ENCODE measurements around the gene TBC1D14. TPM values are rescaled to one million over a fixed set of nuclear protein-coding genes. Genes with fewer than 3 reads are reported as not detected.

TBC1D14 gene
- polyA plus RNA-seq, 3 donors, result 36.3 to 44.7 (median 39.3) TPM

DNA sequence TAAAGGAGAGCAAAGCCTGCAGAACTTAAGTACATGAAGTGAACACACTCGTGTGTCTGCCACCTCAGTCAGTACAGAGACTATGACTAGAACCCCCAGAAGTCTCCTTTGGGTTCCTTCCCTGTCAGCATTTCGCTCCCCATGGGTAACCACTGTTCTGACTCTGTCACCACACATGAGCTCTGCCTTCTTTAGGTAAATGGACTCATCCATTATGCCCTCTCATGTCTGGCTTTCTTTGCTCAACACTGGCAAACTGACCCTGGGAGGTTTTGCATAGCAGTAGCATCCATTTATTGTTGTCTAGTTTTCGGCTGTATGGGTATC, 38.5 kb downstream of the TBC1D14 start:
- Mint-ChIP-seq H3K27me3 (ENCODE audit: low read depth in 3 of 3) (peaks cover 0 to 7% (median 0%) of the 10 kb centered on the region in 3 donors), H3K9me3 (peaks cover 0 to 2% (median 0%) of the 10 kb centered on the region in 7 donors), H3K4me1 (peaks cover 49% of the 10 kb centered on the region), H3K27ac (peak overlapping the region in 1 of 7 donors; percentile 63), H3K36me3 (peaks cover 25 to 44% of the 10 kb centered on the region in 2 donors), H3K4me3 (no peak overlapping the region)
- Histone ChIP-seq H3K27ac (ENCODE audit: low read depth in 1 of 2, low read length in 2 of 2) (no peak overlapping the region), H3K9ac (ENCODE audit: insufficient read depth, low read length, poor library complexity, severe bottlenecking) (no peak overlapping the region), H3K4me1 (ENCODE audit: control insufficient read depth in 1 of 2, insufficient read depth in 2 of 2, low read length in 2 of 2) (peaks cover 19 to 23% of the 10 kb centered on the region in 2 donors), H3K36me3 (replicated peaks in 1 of 2; ENCODE audit: control insufficient read depth in 1 of 2, insufficient read depth in 2 of 2, low read length in 2 of 2) (peaks cover 3 to 10% of the 10 kb centered on the region in 2 donors), H3K9me3 (replicated peaks in 1 of 2; ENCODE audit: control insufficient read depth in 1 of 2, insufficient read depth in 1 of 2, low read length in 2 of 2) (no peaks in the 10 kb centered on the region), H2AFZ (ENCODE audit: insufficient read depth, low read depth, low read length, poor library complexity, severe bottlenecking) (no peak overlapping the region), H3K27me3 (ENCODE audit: control insufficient read depth in 2 of 2, insufficient read depth in 2 of 2, low read length in 2 of 2) (no peaks in the 10 kb centered on the region), H3K4me3 (replicated peaks in 1 of 3; ENCODE audit: low read depth in 2 of 3, low read length in 3 of 3) (no peak overlapping the region), H4K20me1 (ENCODE audit: insufficient read depth, low read length) (peaks cover 56% of the 10 kb centered on the region), H3K79me2 (ENCODE audit: insufficient read depth, low read length) (peaks cover 100% of the 10 kb centered on the region), H3K4me2 (replicated peaks; ENCODE audit: extremely low read depth, low read length, poor library complexity, severe bottlenecking) (no peak overlapping the region)
- WGBS (ENCODE audit: insufficient coverage), result 90% methylated on average over 3 of the region's 3 CpGs
- intact Hi-C loops (cut with micrococcal nuclease), result no loop called here
- DNase-seq, result no peak
- TF ChIP-seq, protein P1, sequence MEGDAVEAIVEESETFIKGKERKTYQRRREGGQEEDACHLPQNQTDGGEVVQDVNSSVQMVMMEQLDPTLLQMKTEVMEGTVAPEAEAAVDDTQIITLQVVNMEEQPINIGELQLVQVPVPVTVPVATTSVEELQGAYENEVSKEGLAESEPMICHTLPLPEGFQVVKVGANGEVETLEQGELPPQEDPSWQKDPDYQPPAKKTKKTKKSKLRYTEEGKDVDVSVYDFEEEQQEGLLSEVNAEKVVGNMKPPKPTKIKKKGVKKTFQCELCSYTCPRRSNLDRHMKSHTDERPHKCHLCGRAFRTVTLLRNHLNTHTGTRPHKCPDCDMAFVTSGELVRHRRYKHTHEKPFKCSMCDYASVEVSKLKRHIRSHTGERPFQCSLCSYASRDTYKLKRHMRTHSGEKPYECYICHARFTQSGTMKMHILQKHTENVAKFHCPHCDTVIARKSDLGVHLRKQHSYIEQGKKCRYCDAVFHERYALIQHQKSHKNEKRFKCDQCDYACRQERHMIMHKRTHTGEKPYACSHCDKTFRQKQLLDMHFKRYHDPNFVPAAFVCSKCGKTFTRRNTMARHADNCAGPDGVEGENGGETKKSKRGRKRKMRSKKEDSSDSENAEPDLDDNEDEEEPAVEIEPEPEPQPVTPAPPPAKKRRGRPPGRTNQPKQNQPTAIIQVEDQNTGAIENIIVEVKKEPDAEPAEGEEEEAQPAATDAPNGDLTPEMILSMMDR (IDR thresholded peaks at IDR 0.05), result no peak

DNA sequence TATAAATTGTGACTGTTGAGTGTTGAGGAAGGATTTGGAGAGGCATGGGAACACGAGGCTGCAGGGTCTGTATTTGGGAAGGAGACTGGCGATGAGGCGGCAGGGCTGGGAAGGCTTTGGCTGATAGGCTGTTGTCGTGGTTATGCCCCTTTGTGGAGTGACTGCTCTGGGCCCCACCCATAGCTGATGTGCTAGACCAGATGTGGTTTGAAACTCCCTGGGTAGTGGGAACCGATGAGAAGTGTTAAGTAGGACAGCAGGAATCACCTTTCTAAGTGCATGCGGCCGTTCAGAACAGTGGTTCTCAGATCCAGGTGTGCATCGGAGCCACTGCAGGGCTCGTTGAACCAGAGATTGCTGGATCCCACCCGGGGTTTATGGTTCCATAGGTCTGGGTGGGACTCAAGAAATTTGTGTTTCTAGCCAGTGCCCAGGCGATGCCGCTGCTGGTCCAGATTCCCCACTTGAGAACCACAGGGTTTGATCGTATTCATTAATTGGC, 42.3 kb downstream of the TBC1D14 start:
- H3K4me3 ChIP-seq (replicated peaks in 1 of 3; ENCODE audit: low read depth in 2 of 3, low read length in 3 of 3), result no peak overlapping the region
- H3K27ac ChIP-seq (ENCODE audit: low read depth in 1 of 2, low read length in 2 of 2), result no peak overlapping the region
- Mint-ChIP-seq H3K4me1 (peaks cover 46% of the 10 kb centered on the region), H3K4me3 (no peak overlapping the region), H3K9me3 (peaks cover 0 to 2% (median 0%) of the 10 kb centered on the region in 7 donors), H3K27ac (peak overlapping the region in 4 of 7 donors; percentile 4 to 85 (median 56)), H3K27me3 (ENCODE audit: low read depth in 3 of 3) (peaks cover 0 to 3% (median 0%) of the 10 kb centered on the region in 3 donors), H3K36me3 (peaks cover 21 to 36% of the 10 kb centered on the region in 2 donors)
- H3K27me3 ChIP-seq (ENCODE audit: control insufficient read depth in 2 of 2, insufficient read depth in 2 of 2, low read length in 2 of 2), result no peaks in the 10 kb centered on the region
- WGBS (ENCODE audit: insufficient coverage), result 80% methylated on average over 13 of the region's 13 CpGs
- H3K4me2 ChIP-seq (replicated peaks; ENCODE audit: extremely low read depth, low read length, poor library complexity, severe bottlenecking), result no peak overlapping the region
- DNase-seq, result no peak
- H3K79me2 ChIP-seq (ENCODE audit: insufficient read depth, low read length), result peaks cover 98% of the 10 kb centered on the region
- peaks cover 5 to 11% of the 10 kb centered on the region in 2 donors for H3K36me3 ChIP-seq (replicated peaks in 1 of 2; ENCODE audit: control insufficient read depth in 1 of 2, insufficient read depth in 2 of 2, low read length in 2 of 2)
- H3K4me1 ChIP-seq (ENCODE audit: control insufficient read depth in 1 of 2, insufficient read depth in 2 of 2, low read length in 2 of 2), result peaks cover 0 to 3% of the 10 kb centered on the region in 2 donors
- peaks cover 87% of the 10 kb centered on the region for H4K20me1 ChIP-seq (ENCODE audit: insufficient read depth, low read length)
- intact Hi-C loops (cut with micrococcal nuclease), result no loop called here
- no peak overlapping the region for H3K9ac ChIP-seq (ENCODE audit: insufficient read depth, low read length, poor library complexity, severe bottlenecking)
- TF ChIP-seq, protein P1 (IDR thresholded peaks at IDR 0.05), result no peak
- no peaks in the 10 kb centered on the region for H3K9me3 ChIP-seq (replicated peaks in 1 of 2; ENCODE audit: control insufficient read depth in 1 of 2, insufficient read depth in 1 of 2, low read length in 2 of 2)
- H2AFZ ChIP-seq (ENCODE audit: insufficient read depth, low read depth, low read length, poor library complexity, severe bottlenecking), result no peak overlapping the region

All from CD14-positive monocyte (primary cell).